DND-41 (cell line): ENCODE measurements around the gene KIAA1210.
"Not testable (repeated sequence)": the region's sequence is repeated elsewhere in the genome, so short reads cannot be mapped to it uniquely, and the experiment has no call there.

Source experiments
- ATAC-seq: fragments of 200-7000 bp; cut with Tn5 transposase; 3 replicates; pipeline ENCODE4 v1.9.1; 2021; ENCODE audit warnings: low read depth; ENCODE audit not compliant: insufficient read depth
- DNase-seq: peaks from one replicate; pipeline ENCODE4 v3.0.0-alpha.2; 2020
- H2AFZ ChIP-seq: 2 replicates; pipeline ENCODE4 v1.6.0; 2012; ENCODE audit warnings: low read depth, low read length
- H3K27ac ChIP-seq: 2 replicates; pipeline ENCODE4 v1.5.1; 2012; ENCODE audit warnings: low read length, inconsistent platforms
- H3K27me3 ChIP-seq: fragments of 200-600 bp; sonication (generic); 2 replicates; pipeline ENCODE4 v1.6.0; 2012; ENCODE audit warnings: low read length, mild to moderate bottlenecking, inconsistent platforms; ENCODE audit not compliant: insufficient read depth, poor library complexity
- H3K36me3 ChIP-seq: 2 replicates; pipeline ENCODE4 v1.5.1; 2012; ENCODE audit warnings: low read length, inconsistent platforms; ENCODE audit not compliant: insufficient read depth
- H3K4me1 ChIP-seq: 2 replicates; pipeline ENCODE4 v1.5.1; 2012; ENCODE audit warnings: mild to moderate bottlenecking, low read length; ENCODE audit not compliant: insufficient read depth
- H3K4me2 ChIP-seq: 2 replicates; pipeline ENCODE4 v1.6.0; 2012; ENCODE audit warnings: mild to moderate bottlenecking, moderate library complexity, low read length, inconsistent platforms; ENCODE audit not compliant: insufficient read depth
- H3K4me3 ChIP-seq, 2 experiments: fragments of 200-600 bp in 1 of 2; shearing (Covaris generic) in 1 of 2; 2 replicates each; pipeline ENCODE4 v1.5.1; 2012 to 2016; ENCODE audit warnings: inconsistent platforms in 2 of 2, low read length in 2 of 2, mild to moderate bottlenecking in 2 of 2, low read depth in 1 of 2, moderate library complexity in 1 of 2
- H3K79me2 ChIP-seq: 2 replicates; pipeline ENCODE4 v1.6.0; 2012; ENCODE audit warnings: low read length, inconsistent platforms; ENCODE audit not compliant: insufficient read depth
- H3K9ac ChIP-seq: 2 replicates; pipeline ENCODE4 v1.6.0; 2012; ENCODE audit warnings: low read depth, mild to moderate bottlenecking, inconsistent platforms, low read length, moderate library complexity
- H3K9me3 ChIP-seq: 2 replicates; pipeline ENCODE4 v1.5.1; 2012; ENCODE audit warnings: low read length, moderate library complexity, mild to moderate bottlenecking, inconsistent platforms; ENCODE audit not compliant: insufficient read depth, severe bottlenecking
- H4K20me1 ChIP-seq: 2 replicates; pipeline ENCODE4 v1.6.0; 2012; ENCODE audit warnings: low read length; ENCODE audit not compliant: insufficient read depth
- EZH2 ChIP-seq: IDR thresholded peaks from 3 replicates; pipeline ENCODE4 v1.6.1; 2012; ENCODE audit warnings: borderline replicate concordance, low read depth, mild to moderate bottlenecking, moderate library complexity, low read length, inconsistent platforms; ENCODE audit not compliant: severe bottlenecking
- TF ChIP-seq, protein P1 (sequence below): IDR thresholded peaks from 2 replicates; pipeline ENCODE4 v1.5.1; 2012; ENCODE audit warnings: borderline replicate concordance, low read length, moderate library complexity, mild to moderate bottlenecking; ENCODE audit not compliant: poor library complexity, severe bottlenecking; ENCODE audit errors: extremely low read depth

Gene KIAA1210

DNA sequence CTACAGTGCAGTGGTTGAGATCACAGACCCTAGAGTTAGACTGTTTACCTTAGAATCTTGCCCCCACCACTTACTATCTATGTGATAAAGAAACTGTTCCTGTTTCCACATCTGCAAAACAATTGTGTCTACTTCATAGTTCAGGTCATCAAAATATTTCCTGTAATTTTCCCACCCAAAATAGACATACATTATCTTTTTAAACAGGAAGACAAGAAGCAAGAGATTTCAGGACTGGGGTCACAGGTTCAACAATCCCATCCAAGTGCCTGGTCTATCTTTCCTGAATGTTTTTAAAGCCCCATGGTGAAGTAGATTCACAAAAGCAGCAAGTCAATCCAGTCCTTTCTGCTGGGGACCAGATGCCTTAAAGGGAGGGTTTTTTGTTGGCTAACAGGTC is 96.6 kb downstream of the KIAA1210 start:
- Histone ChIP-seq H3K9me3 (no peaks in the 10 kb centered on the region), H3K4me2 (no peak overlapping the region), H4K20me1 (no peaks in the 10 kb centered on the region), H3K79me2 (no peaks in the 10 kb centered on the region), H3K4me3 (no peak overlapping the region), H3K4me1 (no peaks in the 10 kb centered on the region), H3K27me3 (no peaks in the 10 kb centered on the region), H3K27ac (no peak overlapping the region), H3K36me3 (no peaks in the 10 kb centered on the region), H3K9ac (no peak overlapping the region), H2AFZ (no peak overlapping the region)
- DNase-seq (no peak), ATAC-seq (no peak)
- TF ChIP-seq EZH2, result no peak
- TF ChIP-seq, protein P1, sequence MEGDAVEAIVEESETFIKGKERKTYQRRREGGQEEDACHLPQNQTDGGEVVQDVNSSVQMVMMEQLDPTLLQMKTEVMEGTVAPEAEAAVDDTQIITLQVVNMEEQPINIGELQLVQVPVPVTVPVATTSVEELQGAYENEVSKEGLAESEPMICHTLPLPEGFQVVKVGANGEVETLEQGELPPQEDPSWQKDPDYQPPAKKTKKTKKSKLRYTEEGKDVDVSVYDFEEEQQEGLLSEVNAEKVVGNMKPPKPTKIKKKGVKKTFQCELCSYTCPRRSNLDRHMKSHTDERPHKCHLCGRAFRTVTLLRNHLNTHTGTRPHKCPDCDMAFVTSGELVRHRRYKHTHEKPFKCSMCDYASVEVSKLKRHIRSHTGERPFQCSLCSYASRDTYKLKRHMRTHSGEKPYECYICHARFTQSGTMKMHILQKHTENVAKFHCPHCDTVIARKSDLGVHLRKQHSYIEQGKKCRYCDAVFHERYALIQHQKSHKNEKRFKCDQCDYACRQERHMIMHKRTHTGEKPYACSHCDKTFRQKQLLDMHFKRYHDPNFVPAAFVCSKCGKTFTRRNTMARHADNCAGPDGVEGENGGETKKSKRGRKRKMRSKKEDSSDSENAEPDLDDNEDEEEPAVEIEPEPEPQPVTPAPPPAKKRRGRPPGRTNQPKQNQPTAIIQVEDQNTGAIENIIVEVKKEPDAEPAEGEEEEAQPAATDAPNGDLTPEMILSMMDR, result no peak

DNA sequence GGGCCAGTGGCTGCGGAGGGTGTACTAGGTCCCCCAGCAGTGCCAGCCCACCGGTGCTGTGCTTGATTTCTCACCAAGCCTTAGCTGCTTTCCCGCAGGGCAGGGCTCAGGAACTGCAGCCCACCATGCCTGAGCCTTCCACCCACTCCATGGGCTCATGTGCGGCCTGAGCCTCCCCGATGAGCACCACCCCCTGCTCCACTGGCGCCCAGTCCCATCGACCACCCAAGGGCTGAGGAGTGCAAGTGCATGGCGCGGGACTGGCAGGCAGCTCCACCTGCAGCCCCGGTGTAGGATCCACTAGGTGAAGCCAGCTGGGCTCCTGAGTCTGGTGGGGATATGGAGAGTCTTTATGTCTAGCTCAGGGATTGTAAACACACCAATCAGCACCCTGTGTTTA is 98.0 kb downstream of the KIAA1210 start:
- not testable (repeated sequence) for DNase-seq, H4K20me1 ChIP-seq, H3K27ac ChIP-seq, H3K4me2 ChIP-seq, H2AFZ ChIP-seq, H3K9me3 ChIP-seq, H3K9ac ChIP-seq, H3K27me3 ChIP-seq, H3K4me3 ChIP-seq, H3K36me3 ChIP-seq, H3K4me1 ChIP-seq, ATAC-seq, H3K79me2 ChIP-seq

DNA sequence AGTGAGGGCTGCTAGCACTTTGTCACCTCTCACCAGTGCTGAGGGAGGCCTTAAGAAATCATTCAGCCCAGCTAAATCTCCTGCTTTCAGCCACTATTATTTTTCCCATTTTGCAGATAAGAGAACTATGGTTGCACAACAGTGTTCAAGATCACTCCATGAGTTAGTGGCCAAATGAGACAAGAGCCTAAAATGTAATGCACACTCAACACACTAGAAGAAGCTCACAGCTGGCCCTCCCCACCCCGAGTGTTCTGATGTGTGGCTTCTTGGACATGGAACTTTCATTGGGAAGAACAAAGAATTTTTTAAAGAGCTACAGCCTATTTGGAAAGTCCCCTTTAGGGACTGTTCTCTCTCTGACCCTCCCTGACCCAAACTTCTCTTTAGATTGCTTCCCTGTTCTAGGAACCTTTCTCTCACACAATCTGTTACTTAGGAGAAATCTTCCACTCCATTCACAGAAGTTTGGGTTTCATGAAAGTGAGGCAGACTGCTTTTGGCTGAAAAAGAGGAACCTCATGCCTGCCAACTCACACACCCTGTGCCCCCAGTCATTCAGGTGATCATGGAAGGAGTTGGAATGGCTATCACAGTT is 98.8 kb downstream of the KIAA1210 start:
- Histone ChIP-seq H3K9ac (no peak overlapping the region), H3K4me1 (no peaks in the 10 kb centered on the region), H3K79me2 (no peaks in the 10 kb centered on the region), H3K9me3 (no peaks in the 10 kb centered on the region), H3K4me2 (no peak overlapping the region), H2AFZ (no peak overlapping the region), H3K27ac (no peak overlapping the region), H3K36me3 (no peaks in the 10 kb centered on the region), H4K20me1 (no peaks in the 10 kb centered on the region), H3K4me3 (no peak overlapping the region), H3K27me3 (no peaks in the 10 kb centered on the region)
- no peak for TF ChIP-seq EZH2
- TF ChIP-seq, protein P1, result no peak
- no peak for DNase-seq
- no peak for ATAC-seq
